ENCODE measurements around the gene BTAF1. TPM values are rescaled to one million over a fixed set of nuclear protein-coding genes. Genes with fewer than 3 reads are reported as not detected.
A peak's percentile ranks its signal among the peaks of the same experiment; 100 is the strongest.

The BTAF1 gene
- polyA plus RNA-seq, 1 donor (not counting 4 experiments of a cell fraction or from before 2014, with no cell fraction given): 42.9 TPM

- no peak for TF ChIP-seq EZH2 (IDR thresholded peaks at IDR 0.05; ENCODE audit: low read length)
- no peak for TF ChIP-seq CTCF (optimal IDR thresholded peaks at IDR 0.05 in 1 of 3, IDR thresholded peaks at IDR 0.05 in 1 of 3, conservative IDR thresholded peaks at IDR 0.05 in 1 of 3; ENCODE audit: extremely low read depth in 1 of 3, insufficient read depth in 2 of 3, low read length in 3 of 3)
- H3K79me2 ChIP-seq (ENCODE audit: control insufficient read depth, insufficient read depth, low read length): no peaks in the 10 kb centered on the region
- H3K27me3 ChIP-seq (ENCODE audit: control insufficient read depth, extremely low read depth, insufficient read depth, low read length): no peaks in the 10 kb centered on the region
- no peaks in the 10 kb centered on the region for H3K36me3 ChIP-seq (ENCODE audit: control insufficient read depth in 2 of 2, extremely low read depth in 1 of 2, insufficient read depth in 2 of 2, low read length in 2 of 2)
- no peak overlapping the region for H3K27ac ChIP-seq (ENCODE audit: control insufficient read depth, insufficient read depth, low read length)
- H3K4me1 ChIP-seq (ENCODE audit: control insufficient read depth, extremely low read depth, insufficient read depth, low read length): peaks cover 11% of the 10 kb centered on the region
- H2AFZ ChIP-seq (ENCODE audit: control insufficient read depth, low read length): no peak overlapping the region
- no peak overlapping the region for H3K4me2 ChIP-seq (ENCODE audit: control insufficient read depth, extremely low read depth, insufficient read depth, low read depth, low read length)
- FAIRE-seq (no peak), DNase-seq (ENCODE audit: low read depth, low spot score) (no peak)
- H3K9me3 ChIP-seq (ENCODE audit: control insufficient read depth, low read depth, low read length): no peaks in the 10 kb centered on the region
- no peak overlapping the region for H3K9ac ChIP-seq (ENCODE audit: control insufficient read depth, extremely low read depth, insufficient read depth, low read length)
- dilution Hi-C loops (cut with MboI; ENCODE audit: extremely low pct_ligation_motif_present, low sequenced_read_pairs): no loop called here
- H3K4me3 ChIP-seq (ENCODE audit: control insufficient read depth in 2 of 3, extremely low read depth in 1 of 3, insufficient read depth in 2 of 3, low read depth in 1 of 3, low read length in 3 of 3): no peak overlapping the region
- no peaks in the 10 kb centered on the region for H4K20me1 ChIP-seq (ENCODE audit: control insufficient read depth, extremely low read depth, insufficient read depth, low read length)
- H3K9me1 ChIP-seq (ENCODE audit: control insufficient read depth, extremely low read depth, insufficient read depth, low read length): no peaks in the 10 kb centered on the region
These were observed 47.8 kb upstream of the BTAF1 start for GRCh38 chr10:91875779-91876178.

- no peak overlapping the region for H3K9ac ChIP-seq (ENCODE audit: control insufficient read depth, extremely low read depth, insufficient read depth, low read length)
- TF ChIP-seq CTCF (optimal IDR thresholded peaks at IDR 0.05 in 1 of 3, IDR thresholded peaks at IDR 0.05 in 1 of 3, conservative IDR thresholded peaks at IDR 0.05 in 1 of 3; ENCODE audit: extremely low read depth in 1 of 3, insufficient read depth in 2 of 3, low read length in 3 of 3) (no peak), EZH2 (IDR thresholded peaks at IDR 0.05; ENCODE audit: low read length) (no peak)
- H3K27me3 ChIP-seq (ENCODE audit: control insufficient read depth, extremely low read depth, insufficient read depth, low read length): no peaks in the 10 kb centered on the region
- H3K79me2 ChIP-seq (ENCODE audit: control insufficient read depth, insufficient read depth, low read length): no peaks in the 10 kb centered on the region
- no peak for FAIRE-seq
- H2AFZ ChIP-seq (ENCODE audit: control insufficient read depth, low read length): peak overlapping the region; percentile 64
- no peaks in the 10 kb centered on the region for H3K9me3 ChIP-seq (ENCODE audit: control insufficient read depth, low read depth, low read length)
- dilution Hi-C loops (cut with MboI; ENCODE audit: extremely low pct_ligation_motif_present, low sequenced_read_pairs): no loop called here
- H3K36me3 ChIP-seq (ENCODE audit: control insufficient read depth in 2 of 2, extremely low read depth in 1 of 2, insufficient read depth in 2 of 2, low read length in 2 of 2): no peaks in the 10 kb centered on the region
- no peak overlapping the region for H3K27ac ChIP-seq (ENCODE audit: control insufficient read depth, insufficient read depth, low read length)
- no peaks in the 10 kb centered on the region for H3K9me1 ChIP-seq (ENCODE audit: control insufficient read depth, extremely low read depth, insufficient read depth, low read length)
- H3K4me1 ChIP-seq (ENCODE audit: control insufficient read depth, extremely low read depth, insufficient read depth, low read length): peaks cover 27% of the 10 kb centered on the region
- no peak for DNase-seq (ENCODE audit: low read depth, low spot score)
- H3K4me3 ChIP-seq (ENCODE audit: control insufficient read depth in 2 of 3, extremely low read depth in 1 of 3, insufficient read depth in 2 of 3, low read depth in 1 of 3, low read length in 3 of 3): no peak overlapping the region
- no peaks in the 10 kb centered on the region for H4K20me1 ChIP-seq (ENCODE audit: control insufficient read depth, extremely low read depth, insufficient read depth, low read length)
- peak overlapping the region; percentile 52 for H3K4me2 ChIP-seq (ENCODE audit: control insufficient read depth, extremely low read depth, insufficient read depth, low read depth, low read length)
These were observed 43.9 kb upstream of the BTAF1 start for GRCh38 chr10:91879515-91880170.

All from keratinocyte (primary cell).